IMR-90 (cell line): ENCODE results near the gene DOLPP1. TPM values are rescaled to one million over a fixed set of nuclear protein-coding genes. Genes with fewer than 3 reads are reported as not detected.

Experiments
- ATAC-seq: fragments of 200-7000 bp; cut with Tn5 transposase; 2 replicates; pipeline ENCODE4 v1.9.1; 2020; ENCODE audit warnings: low read depth, mild to moderate bottlenecking, moderate library complexity
- BruUV-seq: library from RNA; stranded (reverse); fragments of 400-500 nt; replicated peaks from 2 replicates; lab custom pipeline; 2021; lab: Mats Ljungman, UMichigan
- CTCF ChIA-PET: fragments of 300-600 bp; formaldehyde crosslinking; extraction: SDS; loops from one replicate; lab custom pipeline; 2021; ENCODE audit warnings: antibody characterized with exemption; lab: Yijun Ruan, JAX
- POLR2A ChIA-PET: fragments of 300-600 bp; sonication (Branson Sonifier 250); formaldehyde crosslinking; loops from one replicate; lab custom pipeline; 2022; ENCODE audit warnings: antibody characterized with exemption; ENCODE audit not compliant: unreplicated experiment; lab: Charles Lee
- DNase-seq: peaks from one replicate; pipeline ENCODE4 v3.0.0; 2013
- H2AFZ ChIP-seq: replicated peaks from 2 replicates; pipeline ENCODE3; 2013; ENCODE audit warnings: low read length, mild to moderate bottlenecking; ENCODE audit not compliant: poor library complexity
- H2AK5ac ChIP-seq: 2 replicates; pipeline ENCODE4 v1.6.1; 2013; ENCODE audit warnings: low read depth, low read length, inconsistent platforms
- H2AK9ac ChIP-seq: replicated peaks from 2 replicates; pipeline ENCODE3; 2013; ENCODE audit warnings: mild to moderate bottlenecking, low read depth, low read length, moderate library complexity; ENCODE audit not compliant: poor library complexity
- H2BK120ac ChIP-seq: 2 replicates; pipeline ENCODE4 v1.6.1; 2013; ENCODE audit warnings: low read depth, low read length, inconsistent platforms
- H2BK15ac ChIP-seq: 3 replicates; pipeline ENCODE4 v1.6.1; 2013; ENCODE audit warnings: low read depth, low read length, inconsistent platforms
- H2BK20ac ChIP-seq: 2 replicates; pipeline ENCODE4 v1.6.1; 2013; ENCODE audit warnings: low read depth, mild to moderate bottlenecking, inconsistent platforms, low read length, moderate library complexity
- H2BK5ac ChIP-seq: 2 replicates; pipeline ENCODE4 v1.6.1; 2013; ENCODE audit warnings: mild to moderate bottlenecking, low read depth, low read length, inconsistent platforms; ENCODE audit not compliant: poor library complexity, severe bottlenecking
- H3K14ac ChIP-seq: replicated peaks from 2 replicates; pipeline ENCODE4 v1.6.1; 2013; ENCODE audit warnings: low read depth, low read length, inconsistent platforms
- H3K18ac ChIP-seq: 2 replicates; pipeline ENCODE4 v1.6.1; 2013; ENCODE audit warnings: low read depth, low read length, control low read depth
- H3K23ac ChIP-seq: 2 replicates; pipeline ENCODE4 v1.6.1; 2013; ENCODE audit warnings: low read depth, low read length, inconsistent platforms
- H3K27ac ChIP-seq: 2 replicates; pipeline ENCODE4 v1.5.1; 2013; ENCODE audit warnings: mild to moderate bottlenecking, control low read depth, low read length; ENCODE audit not compliant: insufficient read depth
- H3K27me3 ChIP-seq: 2 replicates; pipeline ENCODE4 v1.6.1; 2013; ENCODE audit warnings: low read length; ENCODE audit not compliant: control insufficient read depth, insufficient read depth
- H3K36me3 ChIP-seq: 2 replicates; pipeline ENCODE4 v1.6.1; 2013; ENCODE audit warnings: low read length, mixed read lengths; ENCODE audit not compliant: control insufficient read depth, insufficient read depth
- H3K4ac ChIP-seq: 2 replicates; pipeline ENCODE4 v1.6.1; 2013; ENCODE audit warnings: low read depth, low read length, inconsistent platforms
- H3K4me1 ChIP-seq: 2 replicates; pipeline ENCODE4 v1.6.1; 2013; ENCODE audit warnings: low read length, mixed read lengths; ENCODE audit not compliant: control insufficient read depth, insufficient read depth
- H3K4me2 ChIP-seq: 2 replicates; pipeline ENCODE4 v1.6.1; 2013; ENCODE audit warnings: low read depth, mild to moderate bottlenecking, control low read depth, low read length, moderate library complexity
- H3K4me3 ChIP-seq: 2 replicates; pipeline ENCODE4 v1.5.1; 2013; ENCODE audit warnings: low read depth, mild to moderate bottlenecking, control low read depth, low read length, moderate library complexity; ENCODE audit not compliant: insufficient read depth
- H3K56ac ChIP-seq: 2 replicates; pipeline ENCODE4 v1.6.1; 2013; ENCODE audit warnings: low read length, inconsistent platforms; ENCODE audit not compliant: insufficient read depth; ENCODE audit errors: extremely low read depth
- H3K79me1 ChIP-seq, 2 experiments: 2 replicates each; pipeline ENCODE4 v1.6.1; 2013; ENCODE audit warnings: low read length in 2 of 2, inconsistent platforms in 1 of 2, low read depth in 1 of 2
- H3K9ac ChIP-seq: 2 replicates; pipeline ENCODE4 v1.6.1; 2013; ENCODE audit warnings: low read depth, low read length, control low read depth
- H3K9me1 ChIP-seq: 2 replicates; pipeline ENCODE4 v1.6.1; 2013; ENCODE audit warnings: low read length, inconsistent platforms; ENCODE audit not compliant: insufficient read depth
- H3K9me3 ChIP-seq: 2 replicates; pipeline ENCODE4 v1.6.1; 2013; ENCODE audit warnings: low read length; ENCODE audit not compliant: control insufficient read depth, insufficient read depth
- H4K20me1 ChIP-seq: 2 replicates; pipeline ENCODE4 v1.6.1; 2013; ENCODE audit warnings: low read length, inconsistent platforms; ENCODE audit not compliant: insufficient read depth
- H4K5ac ChIP-seq: 2 replicates; pipeline ENCODE4 v1.6.1; 2013; ENCODE audit warnings: mild to moderate bottlenecking, low read depth, low read length, control low read depth
- H4K8ac ChIP-seq, 2 experiments: 2 replicates each; pipeline ENCODE4 v1.6.1; 2013; ENCODE audit warnings: low read depth in 2 of 2, low read length in 2 of 2, control low read depth in 1 of 2, inconsistent platforms in 1 of 2
- H4K91ac ChIP-seq: 2 replicates; pipeline ENCODE4 v1.6.1; 2013; ENCODE audit warnings: low read depth, low read length, inconsistent platforms; ENCODE audit not compliant: insufficient read depth
- POLR2A ChIP-seq: IDR thresholded peaks from 2 replicates; pipeline ENCODE4 v1.6.1; 2012; ENCODE audit warnings: mild to moderate bottlenecking, low read depth, low read length
- WGBS, 2 experiments: methylation state at CpG; one replicate each; pipeline versions ENCODE4 v1.1.5 to v1.1.7; 2013; ENCODE audit warnings: missing lambda C conversion rate in 2 of 2; ENCODE audit not compliant: insufficient read length in 1 of 2; ENCODE audit errors: extremely low coverage in 2 of 2; 5-methylcytosine and 5-hydroxymethylcytosine counted together
- dilution Hi-C: fragments of 300-500 bp; cut with HindIII; formaldehyde crosslinking; loops from one replicate; pipeline ENCODE4 v1.14.3; 2018; ENCODE audit warnings: low sequenced_read_pairs; ENCODE audit not compliant: unreplicated experiment
- in situ Hi-C: fragments of 300-500 bp; cut with MboI; formaldehyde crosslinking; loops from 3 replicates; pipeline ENCODE4 v1.14.3; 2019; ENCODE audit warnings: low sequenced_read_pairs, inconsistent platforms, mixed read lengths
- intact Hi-C: fragments of 100-400 bp; cut with micrococcal nuclease; formaldehyde crosslinking; loops from 2 replicates; pipeline ENCODE4 v1.10.0; 2022
- polyA plus RNA-seq, 3 experiments: library from polyadenylated mRNA; depleted of rRNA; stranded (reverse); fragments of >200 nt; gene quantifications; 2 replicates each; pipeline ENCODE4 v1.2.3, GENCODE V29; 2012; ENCODE audit warnings: low replicate concordance in 1 of 3
- total RNA-seq: library from RNA; depleted of rRNA; stranded (reverse); fragments of >200 nt; gene quantifications from 2 replicates; pipeline ENCODE4 v1.2.3, GENCODE V29; 2012

The DOLPP1 gene
- total and polyA plus RNA-seq, 2 of the 4 experiments (the other 2 are of a cell fraction), result 7.0 to 16.5 TPM

DNA sequence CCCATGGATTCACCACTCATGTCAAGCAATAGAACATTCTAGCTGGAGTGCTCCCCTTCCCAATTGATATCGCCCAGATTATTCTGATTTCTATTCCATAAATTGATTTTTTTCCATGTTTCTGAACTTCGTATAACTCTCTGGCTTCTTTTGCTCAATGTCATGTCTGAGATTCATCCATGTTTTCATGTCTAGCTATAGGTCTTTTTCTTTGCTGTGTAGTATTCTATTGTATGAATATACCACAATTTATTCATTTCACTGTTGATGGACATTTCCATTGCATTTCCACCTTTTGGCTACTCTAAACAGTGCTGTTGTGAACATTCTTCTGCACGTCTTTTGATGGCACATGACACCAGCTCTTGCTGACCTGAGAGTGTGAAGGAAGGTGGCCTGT, 49.9 kb downstream of the DOLPP1 start:
- intact Hi-C loops, result loop anchor here (1.0 kb wide), 1 partner anchor 481 kb away; no protein-coding TSS in a partner anchor
- Histone ChIP-seq H2AK5ac (no peak overlapping the region), H3K56ac (no peak overlapping the region), H3K27me3 (no peaks in the 10 kb centered on the region), H2AFZ (no peak overlapping the region), H3K4ac (no peak overlapping the region), H3K79me1 (peaks cover 9 to 44% of the 10 kb centered on the region in 2 experiments; a peak in 2 of 4 replicates), H3K23ac (no peak overlapping the region), H2AK9ac (no peak overlapping the region), H3K4me1 (no peaks in the 10 kb centered on the region), H2BK120ac (no peak overlapping the region), H3K18ac (no peak overlapping the region), H3K4me2 (no peak overlapping the region), H3K9me3 (no peaks in the 10 kb centered on the region), H3K36me3 (peaks cover 29% of the 10 kb centered on the region), H3K9me1 (peaks cover 4% of the 10 kb centered on the region; the same call in 1 of the 2 replicates), H2BK15ac (no peak overlapping the region), H3K9ac (no peak overlapping the region), H2BK20ac (no peak overlapping the region), H3K27ac (no peak overlapping the region), H3K4me3 (no peak overlapping the region), H4K5ac (no peak overlapping the region), H2BK5ac (no peak overlapping the region), H4K8ac (no peak overlapping the region), H3K14ac (no peak overlapping the region), H4K91ac (no peak overlapping the region), H4K20me1 (no peaks in the 10 kb centered on the region)
- TF ChIP-seq POLR2A, result no peak
- in situ Hi-C loops, result loop anchor here (5.0 kb wide), 2 partner anchors 487 to 652 kb away; no protein-coding TSS in a partner anchor
- dilution Hi-C loops, result no loop called here
- POLR2A ChIA-PET, result interaction anchor here (0.5 kb wide), 1 partner anchor 366 kb away, joined by 21 read pairs; no protein-coding TSS in a partner anchor
- BruUV-seq, result no TSS peak
- CTCF ChIA-PET, result interaction anchor here (1.2 to 1.3 kb wide), 2 partner anchors 9 to 12 kb away, joined by 4 to 7 read pairs; no protein-coding TSS in a partner anchor
- no CpG with 5 or more reads among the region's 3 CpGs for WGBS, 2 experiments
- DNase-seq, result no peak
- ATAC-seq, result no peak
